GM12891 (cell line): ENCODE results near the gene GDF10.

Experiments used
- POLR2A ChIP-seq: IDR thresholded peaks from 2 replicates; pipeline ENCODE4 v1.6.1; 2011; ENCODE audit warnings: low read depth, low read length, control low read depth
- POLR2AphosphoS5 ChIP-seq: IDR thresholded peaks from 2 replicates; pipeline ENCODE4 v1.6.1; 2011; ENCODE audit warnings: low read depth, low read length, control low read depth
- TAF1 ChIP-seq: IDR thresholded peaks from 2 replicates; pipeline ENCODE4 v1.6.1; 2011; ENCODE audit warnings: low read depth, low read length, control low read depth

DNA sequence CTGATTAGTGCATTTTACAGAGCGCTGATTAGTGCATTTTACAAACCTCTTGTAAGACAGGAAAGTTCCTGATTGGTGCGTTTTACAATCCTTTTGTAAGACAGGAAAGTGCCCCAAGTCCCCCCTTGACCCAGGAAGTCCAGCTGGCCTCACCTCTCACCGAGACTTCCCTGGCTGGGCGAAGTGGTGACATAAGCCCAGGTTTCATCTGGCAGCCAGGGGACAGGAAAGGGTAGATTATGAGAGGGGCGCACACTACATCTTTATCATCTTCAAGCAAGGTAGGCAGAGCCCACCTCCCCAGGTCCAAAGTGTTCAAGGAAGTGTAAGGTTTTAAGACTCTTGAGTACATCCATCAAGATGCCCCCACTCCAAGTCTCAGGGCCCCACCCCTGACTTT is 5.5 kb upstream of the GDF10 start:
- TF ChIP-seq POLR2A: no peak
- no peak for TF ChIP-seq POLR2AphosphoS5
- TF ChIP-seq TAF1: no peak
